ENCODE results near the gene STX18.
"Not testable (repeated sequence)": the region's sequence is repeated elsewhere in the genome, so short reads cannot be mapped to it uniquely, and the experiment has no call there.

The STX18 gene

DNA sequence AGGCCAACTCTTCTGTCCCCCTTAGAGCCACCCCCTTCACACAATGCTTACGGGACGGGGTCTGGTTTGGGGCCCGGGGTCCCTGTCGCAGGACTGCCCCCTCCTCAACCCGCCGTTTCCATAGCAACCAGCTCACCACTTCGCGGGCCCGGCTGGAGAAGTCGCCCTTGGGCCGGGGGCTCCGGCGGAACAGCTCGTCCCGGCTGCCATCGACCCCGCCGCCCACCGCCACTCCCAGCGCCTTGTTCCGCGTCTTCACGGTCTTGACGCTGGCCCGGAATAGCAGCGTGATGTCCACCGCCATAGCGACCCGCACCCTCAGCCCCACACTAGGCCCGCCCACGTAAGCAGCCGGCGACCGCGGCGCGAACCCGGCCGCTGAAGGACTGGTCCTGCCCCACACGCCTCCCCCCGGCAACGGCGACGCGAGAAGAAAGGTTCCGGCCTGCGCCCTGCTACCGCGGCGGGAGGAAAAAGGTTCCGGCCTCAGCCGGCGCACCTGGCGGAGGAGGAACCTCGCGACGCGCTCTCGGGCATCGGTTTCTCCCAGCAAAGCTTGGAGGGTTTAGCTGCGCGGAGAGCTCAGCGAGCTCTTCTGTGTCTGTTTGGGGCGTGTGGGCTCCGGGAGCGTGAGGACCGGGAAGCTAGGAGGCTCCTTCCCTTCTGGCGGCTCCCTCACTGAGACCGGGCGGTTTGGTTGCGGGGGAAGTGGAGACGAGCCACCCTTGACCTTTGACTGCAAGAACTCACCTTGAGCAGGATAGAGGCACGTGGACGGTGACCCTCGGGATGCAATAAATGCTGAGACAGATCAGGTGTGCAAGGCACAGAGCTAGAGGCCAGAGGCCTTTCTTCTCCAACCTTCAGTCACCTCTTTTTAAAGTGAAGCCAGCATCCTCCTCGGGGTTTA lies at the start of gene STX18:
Gene STX18, minus strand, starts transcription at position 388 of the 910 bp plus-strand sequence. Its CDS starts 84 bp downstream, at position 304.
- DNase-seq (ENCODE audit: low spot score) = peak; percentile 93

DNA sequence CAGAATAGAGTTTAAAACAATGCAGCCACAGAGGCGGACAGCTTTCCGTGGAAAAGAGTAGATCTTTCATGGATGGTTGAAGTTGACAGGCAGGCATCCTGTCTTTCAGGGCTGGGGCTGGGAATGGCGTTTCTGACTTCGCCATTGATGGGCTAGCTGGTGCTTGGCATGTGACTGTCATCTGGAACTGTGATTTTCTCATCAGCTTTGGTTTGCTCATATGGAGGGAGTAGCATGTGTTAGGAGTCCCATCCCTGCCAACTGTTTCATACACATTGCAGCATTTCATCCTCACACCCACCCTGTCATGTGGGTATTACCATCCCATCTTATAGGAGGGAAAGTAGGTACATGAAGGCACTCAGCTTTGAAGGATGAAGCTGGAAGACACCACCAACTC lies 49.2 kb upstream of the STX18 start:
- no peak for DNase-seq (ENCODE audit: low spot score)

DNA sequence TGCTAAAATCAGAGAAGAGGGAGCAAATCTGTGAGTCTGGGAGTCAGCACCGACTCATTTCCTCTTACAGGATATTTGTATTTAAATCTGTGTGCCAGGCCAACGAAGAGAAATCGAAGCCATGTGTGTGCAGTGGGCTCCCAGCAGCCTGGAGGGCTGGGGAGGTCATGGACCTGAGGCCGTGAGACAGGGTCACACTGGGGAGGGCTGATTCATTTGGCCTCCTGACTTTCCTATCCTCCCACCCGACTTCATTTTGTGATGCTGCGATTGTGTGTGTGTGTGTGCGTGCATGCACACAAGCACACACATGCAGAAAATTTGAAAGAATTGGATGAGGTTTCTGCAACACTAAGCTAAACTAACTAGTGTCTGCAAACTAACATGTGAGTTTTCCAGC lies 48.7 kb upstream of the STX18 start:
- no peak for DNase-seq (ENCODE audit: low spot score)

DNA sequence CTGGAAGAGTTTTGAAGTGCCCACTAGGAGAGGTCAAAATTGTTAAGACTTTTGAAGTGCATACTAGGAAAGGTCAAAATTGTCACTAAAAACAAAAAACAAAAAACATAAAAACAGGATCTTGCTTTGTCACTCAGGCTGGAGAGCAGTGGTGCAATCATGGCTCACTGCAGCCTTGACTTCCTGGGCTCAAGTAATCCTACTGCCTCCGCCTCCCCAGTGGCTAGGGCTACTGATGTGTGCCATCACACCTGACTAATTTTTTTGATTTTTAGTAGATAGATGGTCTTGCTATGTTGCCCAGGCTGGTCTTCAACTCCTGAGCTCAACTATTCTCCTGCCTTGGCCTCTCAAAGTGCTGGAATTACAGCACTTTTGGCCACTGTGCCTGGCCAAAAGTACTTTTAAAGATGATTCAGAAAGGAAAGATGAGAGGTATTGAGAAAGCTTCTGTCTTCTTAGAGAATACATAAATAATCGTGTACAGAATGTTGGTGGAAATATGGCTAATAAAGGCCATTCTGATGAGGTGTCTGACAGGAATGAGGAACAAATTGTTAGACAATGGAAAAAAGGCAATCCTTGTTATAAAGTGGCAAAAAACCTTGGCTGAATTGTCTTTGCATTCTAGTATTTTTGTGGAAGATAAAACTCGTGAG lies 43.3 kb upstream of the STX18 start:
- DNase-seq (ENCODE audit: low spot score) = no peak

DNA sequence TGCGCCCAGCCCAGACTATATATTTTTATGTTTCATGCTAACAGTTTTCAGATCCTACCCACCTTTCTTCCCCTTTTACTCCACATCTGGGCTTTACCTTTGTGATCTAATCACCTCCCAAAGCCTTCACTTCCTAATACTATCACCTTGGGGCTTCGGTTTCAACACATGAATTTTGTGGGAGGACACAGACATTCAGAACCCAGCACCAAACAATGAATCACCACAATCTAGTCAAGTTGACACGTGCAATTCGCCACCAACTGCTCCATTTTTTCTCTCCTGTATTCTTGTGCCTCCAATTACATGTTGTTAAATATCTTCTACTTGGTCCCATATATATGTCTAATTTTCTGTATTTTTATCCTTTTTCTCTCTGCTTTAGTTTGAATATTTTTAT lies 41.8 kb upstream of the STX18 start:
- DNase-seq (ENCODE audit: low spot score) = no peak

DNA sequence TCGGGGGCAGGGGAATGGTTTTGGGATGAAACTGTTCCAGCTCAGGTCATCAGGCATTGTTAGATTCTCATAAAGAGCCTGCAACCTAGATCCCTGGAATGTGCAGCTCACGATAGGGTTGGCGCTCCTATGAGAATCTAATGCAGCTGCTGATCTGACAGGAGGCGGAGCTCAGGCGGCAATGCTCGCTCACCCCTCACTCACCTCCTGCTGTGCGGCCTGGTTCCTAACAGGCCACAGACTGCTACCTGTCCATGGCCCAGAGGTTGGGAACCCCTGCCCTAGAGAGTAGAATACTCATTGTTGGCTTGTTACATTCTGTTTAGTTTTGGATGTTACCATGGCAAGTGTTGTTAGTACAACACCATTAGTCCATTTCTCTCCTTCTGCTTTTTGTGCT lies 40.8 kb upstream of the STX18 start:
- no peak for DNase-seq (ENCODE audit: low spot score)

DNA sequence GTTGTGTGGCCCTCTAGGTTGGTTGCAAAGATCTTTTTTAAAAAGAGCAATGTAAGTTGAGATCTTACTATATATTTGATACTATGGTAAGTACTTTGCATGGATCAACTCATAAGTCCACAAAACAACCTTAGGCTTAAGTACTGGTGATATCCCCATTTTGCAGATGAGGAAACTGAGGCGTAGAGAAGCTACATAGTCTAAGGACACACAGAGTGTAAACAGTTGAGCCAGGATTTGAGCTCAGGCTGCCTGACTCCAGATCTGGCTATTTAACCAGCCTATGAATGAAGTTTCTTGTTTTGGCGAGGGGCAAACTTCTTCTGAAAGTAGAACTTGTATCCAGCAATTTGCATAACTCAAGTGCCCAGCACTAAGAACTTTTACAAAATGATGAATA lies 38.6 kb upstream of the STX18 start:
- no peak for DNase-seq (ENCODE audit: low spot score)

DNA sequence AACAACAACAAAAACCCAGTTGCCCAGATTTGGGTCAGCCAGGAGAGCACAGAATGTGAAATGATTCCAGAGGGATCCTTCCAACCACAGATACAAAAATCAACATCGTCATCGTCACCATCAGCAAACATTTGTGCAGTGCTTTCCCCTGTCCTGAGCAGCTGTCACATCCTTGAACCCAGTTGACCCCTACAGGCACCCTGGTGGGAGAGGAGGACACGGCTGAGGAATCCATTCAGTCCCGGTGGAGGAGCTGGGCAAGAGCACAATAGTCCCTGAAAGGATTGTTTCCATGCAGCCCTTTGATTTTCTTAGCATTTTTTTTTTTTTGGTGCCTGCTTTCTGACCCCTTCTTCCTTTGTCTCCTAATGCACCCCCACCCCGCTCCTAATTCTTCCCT lies 37.1 kb upstream of the STX18 start:
- DNase-seq (ENCODE audit: low spot score) = no peak

DNA sequence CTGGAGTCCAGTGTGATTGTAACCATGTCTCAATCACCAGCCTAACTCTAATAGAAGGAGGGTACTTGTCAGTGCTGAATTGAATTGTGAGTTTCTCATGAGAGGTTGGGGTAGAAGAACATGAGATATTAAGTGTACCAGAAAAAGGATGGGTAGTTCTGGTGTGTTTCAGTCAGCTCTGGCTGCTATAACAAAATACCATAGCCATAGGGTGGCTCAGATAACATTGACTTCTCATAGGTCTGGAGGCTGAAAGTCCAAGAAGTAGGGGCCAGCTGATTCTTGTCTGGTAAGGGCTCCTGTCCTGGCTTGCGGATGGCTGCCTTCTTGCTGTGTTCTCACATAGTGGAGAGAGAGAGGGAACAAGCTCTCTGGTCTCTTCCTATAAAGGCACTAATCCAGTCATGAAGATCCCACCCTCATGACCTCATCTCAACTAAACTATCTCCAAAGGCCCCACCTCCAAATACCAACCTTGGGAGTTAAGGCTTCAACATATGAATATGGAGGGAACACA lies 35.6 kb upstream of the STX18 start:
- no peak for DNase-seq (ENCODE audit: low spot score)

DNA sequence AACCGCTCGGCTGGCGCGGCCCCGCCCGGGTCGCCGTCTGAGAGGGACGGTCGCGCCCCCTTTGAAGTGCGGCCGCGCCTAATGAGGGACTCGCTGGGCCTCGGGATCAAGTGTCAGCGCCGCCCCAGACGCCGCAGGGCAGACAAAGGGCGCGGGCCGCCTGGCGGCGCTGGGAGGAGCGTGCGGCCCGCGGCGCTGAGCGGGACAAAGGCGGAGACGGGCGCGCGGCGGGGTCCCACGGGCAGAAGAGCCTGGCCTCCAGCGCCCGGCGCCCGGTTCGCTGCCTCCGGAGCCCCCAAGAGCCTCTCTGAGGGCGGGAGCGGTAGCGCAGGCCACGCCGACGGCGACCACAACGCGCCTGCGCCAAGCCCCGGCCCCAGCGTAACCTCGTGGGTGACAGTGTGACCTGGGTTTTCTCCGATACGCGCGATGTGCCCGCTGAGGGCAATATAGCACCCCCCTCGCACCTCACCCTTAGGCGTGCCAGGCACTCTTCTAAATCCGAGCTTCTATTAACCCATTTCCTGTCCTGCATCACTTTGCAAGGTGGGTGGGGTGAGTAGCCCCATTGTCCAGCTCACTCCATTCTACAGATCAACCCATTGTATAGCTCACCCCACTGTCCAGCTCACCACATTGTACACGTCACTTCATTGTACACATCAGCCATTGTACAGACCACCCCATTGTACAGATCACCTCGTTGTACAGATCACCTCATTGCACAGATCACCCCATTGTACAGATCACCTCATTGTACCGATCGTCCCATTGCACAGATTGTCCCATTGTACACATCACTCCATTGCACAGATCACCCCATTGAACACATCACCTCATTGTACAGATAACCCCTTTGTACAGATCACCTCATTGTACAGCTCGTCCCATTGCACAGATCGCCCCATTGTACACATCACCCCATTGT lies 33.7 kb upstream of the STX18 start:
- DNase-seq (ENCODE audit: low spot score) = peak; percentile 76

DNA sequence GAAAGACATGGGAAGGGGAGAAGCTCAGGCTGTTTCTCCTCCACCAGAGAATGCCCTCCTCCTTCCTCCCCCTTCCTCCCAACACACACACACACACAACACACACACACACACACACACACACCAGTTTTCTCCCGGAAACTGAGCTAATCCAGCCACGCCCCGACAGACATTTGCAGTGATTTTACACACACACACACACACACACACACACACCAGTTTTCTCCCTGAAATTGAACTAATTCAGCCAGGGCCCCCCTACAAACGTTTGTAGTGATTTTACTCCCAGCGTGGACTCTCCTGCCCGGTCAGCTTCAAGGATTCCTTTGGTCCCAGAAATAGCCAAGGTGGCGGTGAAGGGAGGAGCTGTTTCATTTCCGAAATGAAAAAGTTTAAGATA lies 32.9 kb upstream of the STX18 start:
- DNase-seq (ENCODE audit: low spot score) = peak; percentile 76

DNA sequence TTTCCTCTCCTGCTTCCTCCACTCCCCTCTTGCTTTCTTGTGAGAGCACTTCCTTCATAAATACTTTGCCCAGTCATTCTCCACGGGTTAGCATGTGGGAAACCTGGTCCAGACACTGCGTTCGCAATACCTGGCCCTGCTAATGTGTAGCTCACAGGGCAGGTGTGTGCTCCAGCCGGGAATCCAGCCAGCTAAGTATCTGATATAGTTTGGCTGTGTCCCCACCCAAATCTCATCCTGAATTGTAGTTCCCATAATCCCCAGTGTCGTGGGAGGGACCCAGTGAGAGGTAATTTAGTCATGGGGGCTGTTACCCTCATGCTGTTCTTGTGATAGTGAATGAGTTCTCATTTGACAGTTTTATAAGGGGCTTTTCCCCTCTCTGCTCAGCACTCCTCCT lies 32.2 kb upstream of the STX18 start:
- DNase-seq (ENCODE audit: low spot score) = no peak

DNA sequence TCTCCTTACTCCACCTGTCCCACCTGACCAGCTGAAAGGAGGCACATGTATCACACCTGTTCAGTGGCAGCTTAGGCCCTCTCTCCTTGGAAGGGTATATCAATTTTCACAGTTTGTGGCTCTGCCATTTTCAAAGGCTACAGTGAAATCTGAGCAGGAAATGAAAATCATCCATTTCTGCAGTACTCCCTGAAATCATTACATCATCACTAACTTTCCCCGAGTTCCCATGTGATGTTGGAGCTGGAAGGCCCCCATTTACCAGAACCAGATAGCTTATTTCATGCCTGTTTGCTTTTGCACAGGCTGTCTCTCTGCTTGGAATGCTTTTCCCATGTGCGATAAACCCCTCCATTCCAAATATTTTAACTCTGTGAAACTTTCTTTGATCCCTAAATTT lies 31.0 kb upstream of the STX18 start:
- no peak for DNase-seq (ENCODE audit: low spot score)

DNA sequence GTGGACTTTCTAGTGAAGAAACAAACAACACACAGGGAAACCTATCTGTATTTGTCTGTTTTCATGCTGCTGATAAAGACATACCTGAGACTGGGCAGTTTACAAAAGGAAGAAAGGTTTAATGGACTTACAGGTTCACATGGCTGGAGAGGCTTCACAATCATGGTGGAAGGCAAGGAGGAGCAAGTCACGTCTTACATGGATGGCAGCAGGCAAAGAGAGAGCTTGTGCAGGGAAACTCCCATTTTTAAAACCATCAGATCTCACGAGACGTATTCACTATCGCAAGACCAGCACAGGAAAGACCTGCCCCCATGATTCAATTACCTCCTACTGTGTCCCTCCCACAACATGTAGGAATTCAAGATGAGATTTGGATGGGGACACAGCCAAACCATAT lies 28.0 kb upstream of the STX18 start:
- not testable (repeated sequence) for DNase-seq (ENCODE audit: low spot score)

DNA sequence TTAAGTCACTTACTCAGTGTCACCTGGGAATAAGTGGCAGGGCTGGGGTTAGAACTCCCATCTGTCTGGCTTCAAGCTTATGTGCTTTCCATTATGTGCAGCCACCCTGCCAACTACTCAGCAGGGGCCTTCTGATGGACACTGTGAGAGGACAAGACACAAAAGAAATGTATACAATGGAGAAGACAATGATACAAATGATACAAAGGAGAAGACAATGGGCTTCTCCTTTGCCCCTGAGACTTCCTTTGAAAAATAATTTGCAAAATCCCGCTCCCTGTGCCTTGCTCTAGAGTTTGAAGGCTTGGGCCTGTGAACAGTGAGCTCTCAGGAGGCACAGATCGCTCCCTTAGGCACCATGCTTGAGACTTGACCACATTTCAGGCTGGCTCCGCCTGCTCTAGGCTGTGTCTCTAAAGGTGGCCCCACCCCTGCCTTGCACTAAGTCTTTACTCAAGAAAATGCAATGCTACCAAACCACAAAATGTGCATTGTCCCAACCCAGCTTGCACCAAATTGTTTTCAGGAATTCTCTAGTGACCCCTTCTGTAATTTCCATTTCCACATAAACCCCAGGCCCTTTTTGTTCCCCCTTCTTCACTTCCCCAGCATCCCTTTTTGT lies 27.1 kb upstream of the STX18 start:
- DNase-seq (ENCODE audit: low spot score) = no peak

DNA sequence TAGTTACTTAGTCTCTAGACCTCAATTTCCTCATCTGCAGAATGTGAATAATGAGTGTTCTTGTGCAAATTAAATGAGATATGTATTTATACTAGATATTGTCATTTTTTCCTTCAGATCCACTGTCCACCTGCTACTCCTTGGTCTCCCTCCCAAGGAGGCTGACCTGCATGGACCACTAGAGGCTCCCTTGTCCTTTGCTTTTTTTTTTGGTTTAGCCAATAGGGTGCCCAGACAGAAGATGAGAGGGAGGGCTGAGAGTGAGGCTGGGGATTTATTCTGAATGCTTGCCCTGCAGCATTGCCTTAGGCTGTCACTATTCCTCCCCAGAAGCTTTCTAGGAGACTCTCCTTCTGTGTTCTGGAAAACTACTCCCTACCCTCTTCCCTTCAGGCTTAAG lies 24.5 kb upstream of the STX18 start:
- not testable (repeated sequence) for DNase-seq (ENCODE audit: low spot score)

DNA sequence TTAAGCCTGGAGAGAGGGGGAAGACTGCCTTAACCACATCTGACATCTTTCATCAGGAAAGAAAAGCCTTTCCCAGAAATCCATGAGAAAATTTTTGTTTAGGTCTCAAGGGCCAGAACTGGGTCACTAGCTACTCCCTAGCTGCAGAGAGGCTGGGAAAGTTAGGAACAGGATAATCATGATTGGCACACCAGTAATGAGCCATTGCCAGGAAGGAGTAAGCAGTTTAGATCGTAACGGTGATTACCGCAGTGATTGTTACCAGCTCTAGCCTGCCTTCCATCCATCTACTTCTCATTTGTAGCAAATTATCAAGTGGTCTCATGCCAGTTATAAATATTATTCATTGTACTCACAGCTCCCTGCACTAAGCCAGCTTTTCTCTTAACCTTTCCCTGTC lies 22.7 kb upstream of the STX18 start:
- DNase-seq (ENCODE audit: low spot score) = no peak

DNA sequence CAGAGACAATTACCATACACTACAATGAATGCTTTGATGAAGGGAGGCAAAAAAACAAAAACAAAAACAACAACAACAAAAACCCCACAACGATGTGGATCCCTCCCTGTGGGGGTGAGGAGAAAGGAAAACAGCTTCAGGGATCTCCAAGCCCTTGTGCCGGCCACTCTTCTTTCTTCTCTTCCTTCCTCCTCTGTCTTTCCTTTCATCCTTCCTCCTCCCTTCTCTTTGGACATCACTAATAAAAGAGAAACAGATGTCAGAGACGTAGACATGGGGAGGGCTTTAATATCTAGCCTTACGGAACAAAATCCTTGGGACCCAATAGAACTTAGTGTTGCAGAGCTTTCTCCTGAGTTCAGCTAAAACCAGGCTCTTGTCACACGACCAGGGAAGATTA lies 18.8 kb upstream of the STX18 start:
- DNase-seq (ENCODE audit: low spot score) = no peak

DNA sequence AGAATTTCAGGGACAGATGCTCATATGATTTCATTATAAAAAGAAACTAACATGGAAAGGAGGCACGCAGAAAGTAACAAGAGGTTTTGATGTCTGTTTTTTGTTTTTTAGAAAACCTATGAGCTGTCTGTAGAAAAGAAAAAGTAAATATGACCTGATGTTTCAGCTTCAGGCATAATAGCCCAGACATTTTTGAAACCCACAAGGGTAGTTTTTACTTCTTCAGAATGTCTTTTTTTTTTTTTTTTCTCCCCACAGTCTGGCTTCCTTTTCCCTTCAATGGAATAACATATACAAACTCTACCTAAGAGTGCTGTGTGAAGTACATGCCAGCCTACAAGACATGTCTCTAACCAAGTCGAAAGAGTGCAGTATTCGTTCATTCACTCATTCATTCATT lies 18.3 kb upstream of the STX18 start:
- DNase-seq (ENCODE audit: low spot score) = no peak

DNA sequence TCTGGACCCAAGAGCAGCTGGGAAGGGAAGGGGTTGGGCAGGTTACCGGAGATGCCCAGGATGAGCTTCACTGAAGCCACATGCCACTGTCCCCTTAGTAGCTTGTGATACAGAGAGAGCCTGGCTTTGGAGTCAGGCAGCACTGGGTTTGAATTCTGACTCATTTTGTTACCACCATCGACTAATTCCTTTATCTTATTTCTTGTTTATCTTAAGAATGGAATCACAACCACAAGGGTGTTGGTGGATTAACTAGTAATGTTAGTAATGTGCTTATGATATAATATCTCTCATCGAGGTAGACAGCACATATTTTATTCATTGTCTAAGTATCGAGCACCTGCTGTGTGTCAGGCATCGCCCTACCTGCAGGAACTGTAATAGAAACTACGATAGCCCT lies 17.7 kb upstream of the STX18 start:
- DNase-seq (ENCODE audit: low spot score) = no peak

DNA sequence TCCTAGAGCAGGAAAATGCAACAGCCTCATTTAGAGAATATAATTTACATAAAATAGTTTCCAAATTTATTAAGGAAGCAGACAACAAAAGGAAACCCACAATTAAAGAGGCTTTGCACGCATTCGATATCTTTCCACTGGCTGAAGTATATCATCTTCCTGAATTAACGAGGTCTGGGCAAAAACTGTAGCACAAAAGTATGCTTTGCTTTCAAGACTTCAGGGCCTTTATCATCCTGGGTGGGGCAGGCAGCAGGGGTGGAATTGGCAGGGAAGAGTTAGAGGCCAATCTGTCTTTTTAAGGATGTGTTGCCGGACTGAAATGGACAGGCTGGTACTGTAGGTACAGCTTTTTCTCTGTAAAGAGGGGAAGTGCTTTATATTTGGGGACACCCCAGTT lies 17.0 kb upstream of the STX18 start:
- DNase-seq (ENCODE audit: low spot score) = no peak

DNA sequence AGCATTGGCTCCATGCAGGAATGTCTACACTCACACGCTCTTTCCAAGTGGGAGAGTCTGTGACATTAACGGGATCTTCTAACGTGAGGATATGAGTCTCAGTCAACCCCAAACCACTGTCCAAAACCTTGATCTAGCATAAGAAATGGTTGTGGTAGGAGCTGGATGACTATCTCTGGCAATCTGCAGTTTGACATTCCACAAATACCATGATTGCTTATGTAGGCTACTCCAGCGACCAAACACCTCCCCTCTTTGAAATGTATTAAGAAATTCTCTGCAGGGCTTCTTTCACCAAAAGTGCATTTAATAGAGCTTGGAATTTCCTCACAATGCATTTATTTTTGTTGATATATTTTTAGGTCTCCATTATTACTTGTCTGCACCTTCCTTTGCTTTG lies 14.1 kb upstream of the STX18 start:
- no peak for DNase-seq (ENCODE audit: low spot score)
